Stomach (tissue), 9 donors: ENCODE data around the gene TTC13. TPM values are rescaled to one million over a fixed set of nuclear protein-coding genes. Genes with fewer than 3 reads are reported as not detected.
"Not testable (repeated sequence)": the region's sequence is repeated elsewhere in the genome, so short reads cannot be mapped to it uniquely, and the experiment has no call there.

Source experiments
- DNase-seq, 2 donors: peaks; one replicate each; pipeline versions ENCODE4 v3.0.0 to v3.0.0-alpha.2; 2013 to 2019
- H3K27ac ChIP-seq, 5 donors: fragments of 200-600 bp in 4 of 5; sonication (generic) in 4 of 5; one replicate each; pipeline ENCODE4 v1.5.1; 2013 to 2019; ENCODE audit warnings: mild to moderate bottlenecking in 1 of 5, moderate library complexity in 1 of 5
- H3K27me3 ChIP-seq, 3 donors: fragments of 200-600 bp; sonication (generic); one replicate each; pipeline ENCODE4 v1.5.1; 2017 to 2019; ENCODE audit warnings: mixed run types in 1 of 3
- H3K36me3 ChIP-seq, 4 donors: fragments of 200-600 bp; sonication (generic); 1 replicate in 3 of 4; 2 replicates in 1 of 4; pipeline ENCODE4 v1.5.1; 2016 to 2019
- H3K4me1 ChIP-seq, 4 donors: fragments of 200-600 bp; sonication (generic); one replicate each; pipeline ENCODE4 v1.5.1; 2016 to 2019
- H3K4me3 ChIP-seq, 4 donors: fragments of 200-600 bp; sonication (generic) in 3 of 4; one replicate each; pipeline ENCODE4 v1.5.1; 2016 to 2019; ENCODE audit warnings: mild to moderate bottlenecking in 1 of 4
- H3K9me3 ChIP-seq, 4 donors: fragments of 200-600 bp; sonication (generic); one replicate each; pipeline ENCODE4 v1.5.1; 2016 to 2019
- CTCF ChIP-seq, 7 experiments: fragments of 450-650 bp in 4 of 7; fragments of 200-600 bp in 3 of 7; sonication (generic) in 3 of 7; IDR thresholded peaks; one replicate each; pipeline ENCODE4 v1.5.1; 2016 to 2019; ENCODE audit warnings: antibody characterized with exemption in 7 of 7, control low read depth in 2 of 7, mild to moderate bottlenecking in 1 of 7
- EP300 ChIP-seq: sonication (generic); formaldehyde crosslinking; IDR thresholded peaks from one replicate; pipeline ENCODE4 v1.6.1; 2017; ENCODE audit warnings: antibody characterized with exemption
- POLR2A ChIP-seq, 4 donors: fragments of 450-650 bp; IDR thresholded peaks; one replicate each; pipeline ENCODE4 v1.6.1; 2016; ENCODE audit warnings: antibody characterized with exemption in 4 of 4, control low read depth in 2 of 4, mild to moderate bottlenecking in 1 of 4, moderate library complexity in 1 of 4
- POLR2AphosphoS5 ChIP-seq, 3 donors: sonication (generic); formaldehyde crosslinking; IDR thresholded peaks; one replicate each; pipeline ENCODE4 v1.6.1; 2016; ENCODE audit warnings: antibody characterized with exemption in 3 of 3
- WGBS, 5 donors: extraction: QIAGEN DNeasy Blood & Tissue Kit in 3 of 5; methylation state at CpG; one replicate each; pipeline versions ENCODE4 v1.1.5 to v1.1.7; 2013 to 2018; 5-methylcytosine and 5-hydroxymethylcytosine counted together
- intact Hi-C: fragments of 100-400 bp; cut with DNase I; formaldehyde crosslinking; loops from one replicate; pipeline ENCODE4 v1.15.1; 2023; ENCODE audit warnings: low total_unique reads
- polyA plus RNA-seq, 3 donors: library from polyadenylated mRNA; stranded (reverse); fragments of 200-250 nt; gene quantifications; one replicate each; pipeline ENCODE4 v1.2.3, GENCODE V29; 2013
- total RNA-seq, 5 donors: library from RNA; depleted of rRNA; stranded (reverse); fragments of >200 nt; gene quantifications; one replicate each; pipeline versions ENCODE4 v1.1.0 to v1.2.3, GENCODE V29; 2014 to 2016
- donor health status: healthy with polysubstance abuse.
- donor health status: Bipolar disorder and iron deficiency.
- donor health status: healthy.

Gene TTC13
- total and polyA plus RNA-seq, 8 donors = 2.1 to 117 (median 35.4) TPM

- WGBS, 5 donors = 64 to 75% (median 72%) methylated on average over 3 of the region's 3 CpGs
- Histone ChIP-seq H3K4me1 (no peaks in the 10 kb centered on the region), H3K27ac (no peak overlapping the region), H3K4me3 (no peak overlapping the region), H3K36me3 (peaks cover 0 to 8% (median 5%) of the 10 kb centered on the region in 4 donors), H3K9me3 (no peaks in the 10 kb centered on the region), H3K27me3 (no peaks in the 10 kb centered on the region)
- no peak for TF ChIP-seq POLR2AphosphoS5 (IDR thresholded peaks at IDR 0.05)
- no peak for TF ChIP-seq CTCF (IDR thresholded peaks at IDR 0.05)
- TF ChIP-seq EP300 = no peak
- TF ChIP-seq POLR2A (IDR thresholded peaks at IDR 0.05) = no peak
- intact Hi-C loops = no loop called here
- no peak for DNase-seq
These were observed 34.8 kb upstream of the TTC13 start for GRCh38 chr1:231013391-231014015.

GRCh38 chr1:231011963-231012362, 33.3 kb upstream of the TTC13 start:
- H3K4me3 ChIP-seq = no peak overlapping the region
- TF ChIP-seq CTCF (IDR thresholded peaks at IDR 0.05) = no peak
- H3K27ac ChIP-seq = no peak overlapping the region
- peaks cover 0 to 4% (median 0%) of the 10 kb centered on the region in 4 donors for H3K36me3 ChIP-seq
- no peaks in the 10 kb centered on the region for H3K27me3 ChIP-seq
- peaks cover 2 to 9% (median 6%) of the 10 kb centered on the region in 4 donors for H3K9me3 ChIP-seq
- DNase-seq = no peak
- intact Hi-C loops = no loop called here
- WGBS, 5 donors = 82 to 97% (median 93%) methylated on average over 5 of the region's 5 CpGs
- no peaks in the 10 kb centered on the region for H3K4me1 ChIP-seq

- Histone ChIP-seq H3K4me3 (no peak overlapping the region), H3K9me3 (peaks cover 2 to 13% (median 7%) of the 10 kb centered on the region in 4 donors), H3K4me1 (no peaks in the 10 kb centered on the region), H3K36me3 (peaks cover 0 to 4% (median 0%) of the 10 kb centered on the region in 4 donors), H3K27me3 (no peaks in the 10 kb centered on the region), H3K27ac (no peak overlapping the region)
- WGBS, 5 donors = 85 to 100% (median 99%) methylated on average over 2 of the region's 2 CpGs
- TF ChIP-seq CTCF (IDR thresholded peaks at IDR 0.05) (no peak), POLR2AphosphoS5 (IDR thresholded peaks at IDR 0.05) (no peak)
- intact Hi-C loops = no loop called here
- DNase-seq = no peak
These were observed 32.7 kb upstream of the TTC13 start for GRCh38 chr1:231011360-231011759.

- H3K36me3 ChIP-seq, H3K4me3 ChIP-seq, H3K27me3 ChIP-seq, H3K4me1 ChIP-seq, intact Hi-C loops, H3K27ac ChIP-seq, DNase-seq: not testable (repeated sequence)
- peaks cover 2 to 50% (median 28%) of the 10 kb centered on the region in 4 donors for H3K9me3 ChIP-seq
- WGBS, 5 donors = 42 to 74% (median 64%) methylated on average over 1 of the region's 1 CpG
These were observed 28.9 kb upstream of the TTC13 start for GRCh38 chr1:231007535-231007934.

- no peaks in the 10 kb centered on the region for H3K27me3 ChIP-seq
- intact Hi-C loops = no loop called here
- peaks cover 0 to 40% (median 24%) of the 10 kb centered on the region in 4 donors for H3K9me3 ChIP-seq
- H3K4me3 ChIP-seq = no peak overlapping the region
- no peak for TF ChIP-seq EP300
- TF ChIP-seq CTCF (IDR thresholded peaks at IDR 0.05) = no peak
- no peak for TF ChIP-seq POLR2A (IDR thresholded peaks at IDR 0.05)
- TF ChIP-seq POLR2AphosphoS5 (IDR thresholded peaks at IDR 0.05) = no peak
- no peaks in the 10 kb centered on the region for H3K4me1 ChIP-seq
- peaks cover 40 to 65% (median 56%) of the 10 kb centered on the region in 4 donors for H3K36me3 ChIP-seq
- no peak for DNase-seq
- no peak overlapping the region for H3K27ac ChIP-seq
These were observed 23.2 kb upstream of the TTC13 start for GRCh38 chr1:231001892-231002291.
